ENCODE measurements around the gene SMC1B.
"Not testable (repeated sequence)": the region's sequence is repeated elsewhere in the genome, so short reads cannot be mapped to it uniquely, and the experiment has no call there.

Gene SMC1B, protein sequence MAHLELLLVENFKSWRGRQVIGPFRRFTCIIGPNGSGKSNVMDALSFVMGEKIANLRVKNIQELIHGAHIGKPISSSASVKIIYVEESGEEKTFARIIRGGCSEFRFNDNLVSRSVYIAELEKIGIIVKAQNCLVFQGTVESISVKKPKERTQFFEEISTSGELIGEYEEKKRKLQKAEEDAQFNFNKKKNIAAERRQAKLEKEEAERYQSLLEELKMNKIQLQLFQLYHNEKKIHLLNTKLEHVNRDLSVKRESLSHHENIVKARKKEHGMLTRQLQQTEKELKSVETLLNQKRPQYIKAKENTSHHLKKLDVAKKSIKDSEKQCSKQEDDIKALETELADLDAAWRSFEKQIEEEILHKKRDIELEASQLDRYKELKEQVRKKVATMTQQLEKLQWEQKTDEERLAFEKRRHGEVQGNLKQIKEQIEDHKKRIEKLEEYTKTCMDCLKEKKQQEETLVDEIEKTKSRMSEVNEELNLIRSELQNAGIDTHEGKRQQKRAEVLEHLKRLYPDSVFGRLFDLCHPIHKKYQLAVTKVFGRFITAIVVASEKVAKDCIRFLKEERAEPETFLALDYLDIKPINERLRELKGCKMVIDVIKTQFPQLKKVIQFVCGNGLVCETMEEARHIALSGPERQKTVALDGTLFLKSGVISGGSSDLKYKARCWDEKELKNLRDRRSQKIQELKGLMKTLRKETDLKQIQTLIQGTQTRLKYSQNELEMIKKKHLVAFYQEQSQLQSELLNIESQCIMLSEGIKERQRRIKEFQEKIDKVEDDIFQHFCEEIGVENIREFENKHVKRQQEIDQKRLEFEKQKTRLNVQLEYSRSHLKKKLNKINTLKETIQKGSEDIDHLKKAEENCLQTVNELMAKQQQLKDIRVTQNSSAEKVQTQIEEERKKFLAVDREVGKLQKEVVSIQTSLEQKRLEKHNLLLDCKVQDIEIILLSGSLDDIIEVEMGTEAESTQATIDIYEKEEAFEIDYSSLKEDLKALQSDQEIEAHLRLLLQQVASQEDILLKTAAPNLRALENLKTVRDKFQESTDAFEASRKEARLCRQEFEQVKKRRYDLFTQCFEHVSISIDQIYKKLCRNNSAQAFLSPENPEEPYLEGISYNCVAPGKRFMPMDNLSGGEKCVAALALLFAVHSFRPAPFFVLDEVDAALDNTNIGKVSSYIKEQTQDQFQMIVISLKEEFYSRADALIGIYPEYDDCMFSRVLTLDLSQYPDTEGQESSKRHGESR

DNA sequence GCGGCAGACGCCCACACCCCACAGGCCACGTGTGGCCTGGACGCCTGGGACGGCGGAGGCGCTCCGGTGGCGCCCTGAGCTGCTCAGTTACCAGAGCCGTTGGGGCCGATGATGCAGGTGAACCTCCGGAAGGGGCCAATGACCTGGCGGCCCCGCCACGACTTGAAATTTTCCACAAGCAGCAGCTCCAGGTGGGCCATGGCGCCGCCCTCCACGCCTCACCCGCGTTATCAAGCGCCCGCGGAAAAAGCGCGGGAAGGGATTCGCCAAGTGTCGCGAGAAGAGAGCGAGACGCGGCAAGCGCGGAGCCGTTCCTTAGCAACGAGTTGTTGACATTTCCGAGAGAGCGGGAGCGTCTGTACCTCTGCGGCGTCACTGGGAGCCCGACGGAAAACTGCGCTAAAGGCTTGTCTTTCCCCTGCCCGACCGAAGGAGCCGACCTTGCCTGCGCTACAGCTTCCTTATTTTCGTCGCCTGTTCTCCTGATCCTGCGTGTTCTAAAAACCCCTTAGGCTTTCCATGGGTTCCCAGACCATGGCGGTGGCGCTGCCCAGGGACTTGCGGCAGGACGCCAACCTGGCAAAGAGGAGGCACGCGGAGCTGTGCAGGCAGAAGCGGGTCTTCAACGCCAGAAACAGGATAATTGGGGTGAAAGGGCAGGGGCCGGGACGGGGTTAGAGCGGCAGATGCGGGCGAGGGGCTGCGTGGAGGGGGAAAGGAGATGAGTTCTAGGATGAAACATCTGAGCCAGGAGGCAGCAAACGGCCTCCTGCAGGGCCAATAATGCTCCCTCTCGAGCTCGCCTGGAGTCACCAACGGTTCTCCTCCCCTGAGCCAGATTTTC is at the start of gene SMC1B, which contains the start of gene RIBC2:
TSS of gene SMC1B (minus strand) at position 232 of the 844 bp plus-strand sequence. CDS start at position 200, 32 bp downstream.
TSS of gene RIBC2 (plus strand) at position 326 of the 844 bp plus-strand sequence. CDS start at position 520, 194 bp downstream.
- DNase-seq: peak; percentile 97

DNA sequence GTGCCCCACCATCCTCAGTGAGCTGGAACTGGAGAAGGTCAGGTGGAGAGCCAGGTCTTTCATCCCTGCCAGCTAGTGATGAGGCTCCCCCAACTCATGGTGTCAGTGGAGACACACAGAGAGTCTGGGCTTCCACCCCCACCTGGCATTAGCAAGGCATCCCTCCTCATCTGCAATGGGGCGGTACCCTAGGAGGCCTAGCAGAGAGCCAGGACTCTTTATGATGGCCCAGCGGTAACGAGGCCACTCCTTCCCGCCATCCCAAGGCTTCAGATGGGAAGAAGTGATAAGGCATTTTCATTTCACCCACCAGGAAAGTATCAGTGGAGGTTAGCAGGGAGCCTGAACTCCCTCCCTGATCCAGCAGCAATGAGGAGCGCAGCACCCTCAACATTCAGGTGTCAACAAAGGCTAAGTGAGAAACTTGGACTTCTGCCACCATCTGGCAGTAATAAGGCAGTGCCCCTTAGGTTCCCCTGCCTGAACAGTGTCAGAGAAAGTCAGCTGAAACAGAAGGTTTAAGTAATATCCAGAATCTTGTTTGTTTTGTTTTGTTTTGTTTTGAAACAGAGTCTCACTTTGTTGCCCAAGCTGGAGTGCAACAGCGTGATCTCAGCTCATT is 48.7 kb upstream of the SMC1B start:
- DNase-seq: peak; percentile 25

DNA sequence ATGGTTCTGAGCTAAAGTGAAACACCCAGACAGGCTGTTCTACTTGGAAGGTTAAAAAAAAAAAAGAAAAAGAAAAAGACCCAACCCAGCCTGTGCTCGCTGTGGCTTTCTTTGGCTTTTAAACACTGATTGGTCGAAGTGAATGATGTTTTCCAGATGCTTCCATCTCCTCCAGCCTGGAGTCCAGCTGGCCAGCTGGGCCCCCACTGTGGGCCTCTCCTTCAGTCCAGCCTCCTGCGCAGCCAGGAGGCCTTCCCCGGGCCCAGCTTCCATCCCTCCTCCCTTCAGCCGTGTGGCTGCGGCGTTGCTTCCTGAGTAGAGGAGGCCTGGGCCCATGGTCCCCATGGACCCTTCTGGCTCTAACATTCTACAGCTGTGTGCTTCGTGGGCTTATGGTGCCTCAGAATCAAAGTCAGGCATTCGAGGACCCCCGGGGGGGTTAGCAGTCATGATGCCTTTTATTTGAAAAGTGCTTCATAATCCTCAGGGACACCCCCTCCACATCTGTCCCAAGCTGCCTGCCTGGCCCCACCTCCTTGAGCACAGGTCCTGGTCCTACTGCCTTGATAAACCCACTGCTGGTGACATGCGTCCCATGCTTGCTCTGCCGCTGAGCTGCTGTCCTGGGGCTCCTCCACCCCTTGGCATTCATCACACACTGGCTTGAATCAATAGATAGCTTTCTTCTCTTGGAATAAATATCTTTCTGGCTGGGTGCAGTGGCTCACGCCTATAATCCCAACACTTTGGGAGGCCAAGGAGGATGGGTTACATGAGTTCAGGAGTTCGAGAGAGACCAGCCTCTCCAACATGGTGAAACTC is 47.1 kb upstream of the SMC1B start:
- DNase-seq: no peak

DNA sequence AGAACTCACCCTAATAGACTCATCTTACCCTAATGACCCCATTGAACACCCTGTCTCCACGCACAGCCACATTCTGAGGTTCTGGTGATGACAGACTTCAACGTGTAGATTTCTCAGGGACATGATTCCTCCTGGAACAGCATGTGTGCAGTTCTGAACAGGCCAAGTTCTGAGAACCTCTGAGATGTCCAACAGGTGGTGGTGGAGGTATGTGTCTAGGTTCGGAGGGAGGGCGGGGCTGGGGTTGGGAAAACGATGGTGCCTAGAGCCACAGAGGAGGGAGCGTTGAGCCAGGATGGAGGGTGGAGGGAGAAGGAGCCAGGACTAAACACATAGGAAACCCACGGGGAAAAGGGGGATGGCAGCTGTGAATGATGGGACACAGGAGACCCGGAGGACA is 45.8 kb upstream of the SMC1B start:
- no peak for DNase-seq

DNA sequence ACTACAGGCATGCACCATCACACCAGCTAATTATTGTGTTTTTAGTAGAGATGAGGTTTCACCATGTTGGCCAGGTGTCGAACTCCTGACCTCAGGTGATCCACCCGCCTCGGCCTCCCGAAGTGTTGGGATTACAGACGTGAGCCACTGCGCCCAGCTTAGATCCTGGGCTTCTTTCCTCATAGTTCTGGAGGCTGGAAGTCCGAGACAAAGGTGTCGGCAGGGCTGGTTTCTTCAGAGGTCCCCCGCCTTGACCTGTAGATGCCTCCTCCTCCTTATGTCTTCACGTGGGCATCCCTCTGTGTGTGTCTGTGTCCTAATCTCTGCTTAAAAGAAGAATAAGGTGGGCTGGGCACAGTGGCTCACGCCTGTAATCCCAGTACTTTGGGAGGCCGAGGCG is 45.1 kb upstream of the SMC1B start:
- no peak for DNase-seq

DNA sequence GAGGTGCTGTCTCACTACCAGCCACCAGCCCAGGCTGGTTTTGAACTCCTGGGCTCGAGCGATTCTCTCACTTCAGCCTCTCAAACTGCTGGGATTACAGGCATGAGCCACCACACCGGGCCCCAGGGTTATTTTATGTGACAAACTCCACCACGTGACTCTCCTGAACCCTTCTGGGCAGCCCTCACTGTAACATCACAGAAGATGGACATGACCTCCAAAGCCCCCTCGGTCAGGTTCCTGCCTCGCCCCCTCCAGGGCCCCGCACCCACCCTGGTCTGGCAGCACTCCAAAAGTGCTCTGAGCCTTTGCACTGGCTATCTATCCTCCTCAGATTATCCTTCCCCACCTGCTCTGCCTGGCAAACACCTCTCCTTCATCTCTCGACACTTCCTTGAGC is 43.4 kb upstream of the SMC1B start:
- no peak for DNase-seq

DNA sequence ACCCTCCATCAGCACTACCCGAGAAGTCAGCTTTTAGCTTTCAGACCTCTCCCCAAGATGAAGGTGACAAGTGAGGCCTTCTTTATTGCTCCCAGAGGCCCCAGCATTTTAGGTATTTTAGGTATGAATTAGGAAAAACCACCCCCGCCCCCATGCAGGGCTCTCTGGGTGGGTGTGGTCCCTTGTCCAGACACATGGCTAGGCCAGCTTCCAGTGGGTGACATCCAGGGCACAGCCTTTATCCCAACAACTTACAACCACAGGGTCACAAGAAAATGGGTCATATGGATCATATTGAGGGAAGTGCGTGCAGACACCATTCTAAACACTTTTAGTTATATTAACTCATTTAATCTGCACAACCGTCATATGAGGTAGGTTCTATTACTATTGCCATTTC is 42.2 kb upstream of the SMC1B start:
- DNase-seq: no peak

DNA sequence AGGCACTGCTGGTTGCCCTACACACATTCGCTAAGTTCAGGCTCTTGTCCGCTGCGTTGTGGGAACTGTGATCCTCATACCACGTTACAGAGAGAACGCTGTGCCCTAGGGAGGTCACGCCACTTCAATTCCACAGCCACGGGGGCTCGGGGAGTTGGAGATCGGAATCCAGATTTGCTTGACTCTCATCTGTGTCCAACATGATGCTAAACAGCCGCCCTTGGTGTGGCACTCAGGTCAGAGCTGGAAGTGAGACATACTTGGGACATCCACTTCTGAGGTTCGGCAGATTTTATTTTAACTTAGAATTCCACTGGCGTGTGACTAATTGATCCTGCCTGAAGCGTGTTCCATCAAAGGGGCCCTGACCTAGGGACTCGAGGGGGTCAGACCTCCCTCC is 41.8 kb upstream of the SMC1B start:
- DNase-seq: no peak

DNA sequence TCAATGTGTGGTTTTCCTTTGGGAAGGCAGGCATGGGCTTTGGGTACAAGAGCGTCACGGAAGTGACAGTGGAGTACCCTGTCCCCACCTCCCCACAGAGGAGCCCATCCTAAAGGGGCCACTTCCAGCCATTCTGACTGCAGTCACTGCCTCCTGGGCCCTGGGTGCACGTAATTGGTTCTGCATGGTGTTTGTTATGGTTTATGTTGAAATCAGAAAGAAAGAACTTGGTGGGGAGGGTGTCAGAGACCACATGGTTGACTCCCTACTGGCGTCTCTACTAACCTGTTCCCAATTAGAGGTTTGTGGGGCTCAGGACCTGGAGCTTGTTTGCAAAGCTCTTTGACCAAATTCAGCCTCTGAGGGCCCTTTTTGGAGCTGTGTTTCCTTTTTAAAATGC is 40.9 kb upstream of the SMC1B start:
- no peak for DNase-seq

DNA sequence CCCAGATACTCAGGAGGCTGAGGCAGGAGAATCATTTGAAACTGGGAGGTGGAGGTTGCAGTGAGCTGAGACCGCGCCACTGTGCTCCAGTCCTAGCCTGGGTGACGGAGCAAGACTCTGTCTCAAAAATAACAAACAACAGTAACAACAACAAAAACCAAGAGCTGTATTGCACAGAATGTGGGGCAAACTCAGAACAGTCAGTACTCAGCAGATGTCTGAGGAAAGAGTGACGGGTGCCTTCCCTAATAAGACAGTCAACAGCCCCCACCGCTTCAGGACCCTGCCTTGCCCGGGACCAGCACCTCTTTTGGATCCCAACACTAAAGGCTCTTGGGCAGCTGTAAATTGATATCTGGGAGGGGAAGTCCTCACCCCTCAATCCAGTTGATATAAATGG is 40.4 kb upstream of the SMC1B start:
- DNase-seq: no peak

DNA sequence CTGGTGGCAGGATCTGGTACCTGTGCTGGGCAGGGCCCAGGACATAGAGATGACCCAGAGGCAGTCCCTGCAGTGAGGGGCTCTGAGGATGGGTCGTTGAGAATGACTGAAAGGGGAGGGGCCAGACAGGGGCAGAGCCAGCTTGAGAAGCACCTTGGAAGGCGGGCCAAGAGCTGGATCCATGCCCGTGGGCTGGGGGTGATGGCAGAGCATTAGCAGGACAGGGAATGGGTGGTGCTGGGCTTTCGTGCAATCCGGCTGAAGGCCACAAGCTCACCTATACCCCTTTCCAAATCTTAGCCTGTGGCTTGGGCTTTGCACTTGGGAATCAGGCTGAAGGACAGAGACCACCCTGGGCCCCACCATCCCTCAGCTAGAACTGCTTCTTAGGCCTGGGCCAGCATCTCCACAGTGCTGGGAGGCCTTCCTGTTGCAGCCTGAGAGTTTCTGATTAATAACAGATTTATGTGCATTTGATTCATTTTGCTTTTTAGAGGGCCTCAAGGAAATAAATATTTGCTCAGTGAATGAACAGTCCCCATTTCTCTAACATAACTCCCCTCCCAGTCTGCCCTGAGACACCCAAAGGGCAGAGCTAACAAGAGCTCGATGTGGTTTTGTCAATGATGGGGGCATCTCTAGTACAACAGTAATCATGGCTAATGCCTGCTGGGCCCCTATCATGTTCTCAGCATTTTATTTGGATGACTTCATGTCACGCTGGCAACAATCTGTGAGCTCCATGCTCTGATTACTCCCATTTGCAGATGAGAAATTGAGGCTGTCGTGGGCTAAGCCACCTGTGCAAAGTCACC is 39.4 kb upstream of the SMC1B start:
- DNase-seq: no peak

DNA sequence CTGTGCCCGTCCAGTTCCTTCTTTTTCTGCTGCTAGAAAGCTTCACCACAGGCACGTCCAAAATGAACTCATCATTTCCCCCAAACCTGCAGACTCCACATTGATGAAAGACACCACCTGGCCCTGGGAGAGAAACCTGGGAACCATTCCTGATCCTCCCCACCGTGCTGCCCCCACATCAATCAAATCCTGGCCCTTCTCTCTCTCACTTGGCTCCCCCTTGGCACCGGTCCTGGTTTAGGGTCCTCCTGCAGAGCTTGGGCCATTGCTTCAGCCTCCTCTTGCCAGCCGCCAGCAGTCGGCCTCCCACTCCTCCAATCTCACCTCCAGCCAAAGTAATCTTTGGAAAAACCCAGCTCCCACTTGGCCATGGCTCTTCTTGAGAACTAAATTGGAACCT is 38.6 kb upstream of the SMC1B start:
- no peak for DNase-seq

DNA sequence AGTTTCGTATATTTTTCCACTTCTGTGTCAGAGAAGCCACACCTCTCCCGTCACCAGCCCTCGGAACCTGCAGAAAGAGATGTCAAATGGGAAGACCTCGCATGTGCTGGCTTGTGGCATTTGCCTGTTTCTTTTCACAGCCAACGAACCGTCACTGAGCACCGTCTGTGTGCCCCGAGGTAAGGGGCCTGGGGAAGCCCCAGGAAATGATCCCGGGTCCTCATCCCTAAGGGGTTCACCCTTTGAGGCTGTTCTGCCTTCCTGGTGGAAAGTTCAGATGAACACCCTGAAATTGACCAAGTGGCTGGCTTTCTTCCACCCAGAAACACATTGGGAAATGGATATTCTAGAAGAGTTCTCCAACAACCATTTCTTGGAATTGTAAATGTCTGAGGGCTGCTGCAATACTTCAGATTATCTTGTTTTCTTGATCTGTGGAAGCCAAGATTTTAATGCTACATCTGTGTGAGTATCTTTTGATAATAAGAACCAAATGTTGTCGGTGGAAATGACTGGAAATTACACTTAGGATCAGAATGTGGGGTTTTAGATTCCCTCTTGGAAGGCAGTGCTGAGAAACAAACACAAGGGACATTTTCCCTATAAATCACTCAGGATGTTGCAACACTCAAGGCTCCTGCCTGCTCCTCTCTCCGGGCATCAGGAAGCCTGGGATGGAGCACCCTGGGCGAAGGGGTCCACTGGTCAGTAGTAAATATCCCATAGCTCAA is 37.7 kb upstream of the SMC1B start:
- no peak for DNase-seq

DNA sequence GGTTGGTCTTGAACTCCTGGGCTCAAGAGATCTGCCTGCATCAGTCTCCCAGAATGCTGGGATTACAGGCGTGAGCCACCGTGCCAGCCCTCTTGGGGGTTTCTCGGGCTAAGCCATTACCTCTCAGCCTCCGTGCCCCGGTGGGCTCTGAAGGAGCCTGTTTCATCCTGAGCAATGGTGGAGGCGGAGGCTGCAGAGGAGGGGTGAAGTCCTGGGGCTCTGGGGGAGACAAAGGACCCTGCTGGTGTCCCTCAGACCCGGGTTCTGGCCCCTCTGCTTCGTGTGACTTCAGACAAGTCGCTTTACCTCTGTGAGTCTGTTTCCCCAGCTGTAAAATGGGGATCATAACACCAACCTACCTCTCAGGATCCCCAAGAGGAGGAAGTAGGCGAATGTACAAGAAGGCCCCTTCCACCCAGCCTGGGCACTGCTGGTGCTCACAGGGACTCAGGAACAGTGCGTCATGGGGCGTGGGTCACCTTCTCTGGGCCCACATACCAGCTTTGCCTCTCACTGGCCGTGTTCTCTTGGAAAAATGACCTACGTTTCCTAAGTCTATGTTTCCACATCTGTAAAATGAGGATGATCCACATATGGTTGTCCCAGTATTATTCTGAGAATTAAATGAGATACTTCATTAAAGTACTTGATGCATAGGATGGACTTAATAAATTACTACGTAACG is 36.8 kb upstream of the SMC1B start:
- no peak for DNase-seq

DNA sequence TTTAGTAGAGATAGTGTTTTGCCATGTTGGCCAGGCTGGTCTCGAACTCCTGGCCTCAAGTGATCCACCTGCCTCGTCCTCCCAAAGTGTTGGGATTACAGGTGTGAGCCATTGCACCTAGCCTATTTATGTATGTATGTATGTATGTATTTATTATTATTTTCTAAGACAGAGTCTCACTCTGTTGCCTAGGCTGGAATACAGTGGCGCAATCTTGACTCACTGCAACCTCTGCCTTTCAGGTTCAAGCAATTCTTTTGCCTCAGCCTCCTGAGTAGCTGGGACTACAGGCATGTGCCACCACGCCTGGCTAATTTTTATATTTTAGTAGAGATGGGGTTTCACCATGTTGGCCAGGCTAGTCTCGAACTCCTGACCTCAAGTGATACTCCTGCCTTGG is 36.0 kb upstream of the SMC1B start:
- not testable (repeated sequence) for DNase-seq

DNA sequence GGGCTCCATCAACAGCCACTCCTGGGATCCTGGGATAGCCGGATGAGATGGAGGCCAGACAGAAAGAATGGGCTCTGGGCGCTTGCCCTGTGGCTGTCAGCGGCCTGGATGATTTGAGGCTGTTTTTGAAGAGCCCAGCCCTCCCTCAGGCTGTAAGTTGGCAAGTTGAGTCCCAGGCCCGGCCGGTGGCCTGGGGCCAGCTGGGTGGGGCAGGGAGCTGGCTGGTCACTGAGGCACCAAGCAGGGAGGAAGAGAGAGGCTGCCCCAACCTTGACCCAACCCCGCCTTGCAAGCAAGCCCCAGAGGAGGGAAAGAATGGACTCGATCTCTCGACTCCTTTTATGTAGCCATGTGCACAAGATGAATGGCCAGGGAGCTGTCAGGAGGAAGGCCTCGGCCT is 35.0 kb upstream of the SMC1B start:
- DNase-seq: no peak

DNA sequence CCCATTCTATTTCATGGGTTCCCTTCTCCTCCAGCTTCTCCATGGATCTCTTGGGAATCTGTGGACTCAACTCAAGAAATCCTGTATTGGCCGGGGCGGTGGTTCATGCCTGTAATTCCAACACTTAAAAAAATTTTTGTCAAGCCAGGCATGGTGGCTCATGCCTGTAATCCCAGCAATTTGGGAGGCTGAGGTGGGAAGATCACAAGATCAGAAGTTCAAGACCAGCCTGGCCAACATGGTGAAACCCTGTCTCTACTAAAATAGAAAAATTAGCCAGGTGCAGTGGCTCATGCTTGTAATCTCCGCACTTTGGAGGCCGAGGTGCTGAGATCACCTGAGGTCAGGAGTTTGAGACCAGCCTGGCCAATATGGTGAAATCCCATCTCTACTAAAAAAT is 34.2 kb upstream of the SMC1B start:
- DNase-seq: not testable (repeated sequence)

DNA sequence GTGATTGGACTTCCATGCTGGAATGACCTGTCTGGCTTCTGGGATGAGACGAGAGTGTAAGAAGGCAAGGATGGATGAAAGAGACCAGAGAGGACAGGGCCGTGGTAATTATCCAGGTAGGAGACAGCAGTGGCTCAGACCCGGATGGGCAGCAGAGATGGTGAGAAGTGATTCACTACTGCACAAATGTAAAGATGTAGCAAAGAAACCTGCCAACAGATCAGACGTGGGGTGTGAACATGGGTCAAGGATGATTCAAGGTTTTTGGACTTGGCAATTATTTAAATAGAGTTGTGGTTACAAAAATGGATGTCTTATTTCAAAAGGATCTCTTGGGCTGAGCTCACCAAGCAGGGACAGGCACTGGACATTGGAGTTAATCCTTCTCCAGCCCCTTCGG is 32.8 kb upstream of the SMC1B start:
- DNase-seq: no peak
